HG03108 (cell line): ENCODE data around the gene PDCD1LG2.

Source experiments
- ATAC-seq: cut with Tn5 transposase; IDR thresholded peaks from one replicate; pipeline ENCODE4 v1.9.1; 2021; ENCODE audit warnings: moderate library complexity; ENCODE audit not compliant: unreplicated experiment

The PDCD1LG2 gene

DNA sequence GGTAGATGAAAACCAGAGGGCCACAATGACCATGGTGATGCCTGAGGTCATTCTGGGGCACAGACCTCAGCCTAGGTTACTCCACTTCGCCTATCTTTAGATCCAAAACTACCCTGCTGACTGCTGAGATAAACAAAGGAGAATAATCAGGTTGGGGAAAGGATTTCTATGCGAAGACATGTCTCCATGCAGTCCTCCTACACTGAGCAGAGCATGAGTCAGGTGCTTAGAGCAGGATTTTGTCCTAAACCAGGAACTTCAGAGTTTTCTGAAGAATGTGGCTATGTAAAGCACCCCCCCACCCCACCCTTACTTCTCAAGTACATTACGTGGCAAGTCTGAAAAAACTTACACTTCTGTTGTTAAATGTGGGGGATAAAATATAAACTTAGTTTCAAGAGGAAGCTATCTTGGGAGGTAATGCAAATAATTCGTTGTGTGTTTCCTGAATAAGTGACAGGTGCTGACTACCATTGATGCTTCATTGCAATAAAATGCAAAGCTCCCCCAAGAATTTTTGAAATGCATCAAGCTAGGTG is 19.4 kb downstream of the PDCD1LG2 start:
- ATAC-seq, result peak; percentile 54

DNA sequence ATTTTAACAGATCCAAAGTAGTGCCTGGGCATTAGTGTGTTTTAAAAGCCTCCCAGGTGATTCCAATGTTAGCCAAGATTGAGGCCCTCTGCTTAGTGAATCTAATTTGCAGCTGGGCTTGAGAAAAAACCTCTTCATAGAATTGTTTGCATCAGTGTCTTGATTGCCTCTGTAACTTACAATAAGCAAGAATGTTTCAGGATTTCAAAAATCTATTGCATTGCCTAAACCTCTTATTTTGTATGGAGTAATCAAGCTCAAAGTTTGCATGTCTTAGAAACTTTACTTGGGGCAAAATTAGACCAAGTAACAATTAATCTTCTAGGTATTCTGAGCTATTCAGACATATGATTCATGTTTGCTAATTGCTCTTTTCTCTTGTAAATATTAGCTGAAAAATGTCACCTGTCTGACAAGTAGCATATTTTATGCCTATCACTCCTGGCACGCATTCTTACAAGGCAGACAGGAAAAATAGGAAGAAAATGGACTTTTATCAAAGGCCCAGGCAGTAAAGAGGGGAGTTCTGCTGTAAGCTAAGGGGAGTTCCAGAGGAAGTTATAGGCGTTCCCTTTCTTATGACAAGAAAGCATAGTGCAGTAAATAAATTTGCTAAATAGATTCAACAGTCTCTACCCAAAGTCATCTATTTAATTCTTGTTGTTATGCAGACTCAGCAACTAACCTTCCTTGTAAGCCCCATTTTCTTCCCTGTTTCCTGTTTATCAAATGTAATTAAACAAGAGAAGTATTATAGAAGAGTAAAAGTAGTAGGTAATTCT is 21.0 kb downstream of the PDCD1LG2 start:
- ATAC-seq, result no peak

DNA sequence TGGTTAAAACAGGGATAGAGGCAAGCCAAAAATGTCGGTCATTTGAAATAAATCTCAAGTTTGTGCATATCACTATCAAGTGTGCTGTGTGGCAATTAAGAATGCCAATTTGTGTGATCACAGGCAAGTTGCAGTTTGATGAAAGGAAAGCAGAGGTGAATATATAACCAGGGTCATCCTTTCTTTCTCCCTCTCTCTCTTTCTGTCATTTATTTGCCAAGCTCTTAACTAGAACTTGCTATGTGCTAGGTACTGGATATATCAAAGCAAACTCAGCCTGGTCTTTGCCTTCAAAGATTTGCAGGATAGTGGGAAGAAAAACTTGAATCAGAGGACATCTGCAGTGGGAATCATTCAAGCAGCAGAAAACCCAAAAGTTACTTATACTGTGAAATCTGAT is 22.0 kb downstream of the PDCD1LG2 start:
- no peak for ATAC-seq

DNA sequence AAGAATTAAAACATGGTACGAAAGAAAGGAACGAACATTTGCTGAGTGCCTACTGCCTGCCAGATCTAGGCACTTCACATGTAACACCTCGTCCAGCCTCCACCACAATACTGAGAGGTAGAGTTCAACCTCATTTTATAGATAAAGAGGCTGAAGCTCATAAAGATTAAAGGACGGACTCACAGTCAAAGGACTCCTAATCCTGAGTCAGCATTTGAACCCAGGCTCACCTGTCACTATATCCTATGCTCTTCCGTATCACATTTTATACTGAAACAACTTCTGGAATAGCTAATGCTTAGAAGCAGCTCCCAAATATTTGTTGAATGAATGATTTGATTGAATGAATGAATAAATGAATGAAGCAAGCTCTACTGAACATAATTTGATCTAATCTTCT is 22.5 kb downstream of the PDCD1LG2 start:
- no peak for ATAC-seq

DNA sequence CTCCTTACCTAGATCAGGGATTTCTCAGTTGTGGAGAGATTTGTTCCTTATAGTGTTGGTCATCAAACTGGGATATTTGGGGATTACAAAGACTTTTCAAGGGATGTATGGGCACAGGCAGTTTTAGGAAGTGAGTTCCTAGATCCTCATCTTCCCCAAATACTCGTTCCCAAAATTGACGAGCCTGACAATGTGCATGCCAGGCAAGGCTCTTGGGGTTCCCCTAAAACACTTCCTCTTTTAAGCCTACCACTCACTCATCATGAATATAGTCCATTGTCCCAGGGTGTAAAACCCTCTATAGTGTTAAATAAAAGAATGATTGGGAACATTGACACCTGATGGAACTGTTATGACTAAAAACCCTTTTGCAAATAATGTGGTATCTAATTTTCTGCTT is 26.4 kb downstream of the PDCD1LG2 start:
- ATAC-seq, result no peak

DNA sequence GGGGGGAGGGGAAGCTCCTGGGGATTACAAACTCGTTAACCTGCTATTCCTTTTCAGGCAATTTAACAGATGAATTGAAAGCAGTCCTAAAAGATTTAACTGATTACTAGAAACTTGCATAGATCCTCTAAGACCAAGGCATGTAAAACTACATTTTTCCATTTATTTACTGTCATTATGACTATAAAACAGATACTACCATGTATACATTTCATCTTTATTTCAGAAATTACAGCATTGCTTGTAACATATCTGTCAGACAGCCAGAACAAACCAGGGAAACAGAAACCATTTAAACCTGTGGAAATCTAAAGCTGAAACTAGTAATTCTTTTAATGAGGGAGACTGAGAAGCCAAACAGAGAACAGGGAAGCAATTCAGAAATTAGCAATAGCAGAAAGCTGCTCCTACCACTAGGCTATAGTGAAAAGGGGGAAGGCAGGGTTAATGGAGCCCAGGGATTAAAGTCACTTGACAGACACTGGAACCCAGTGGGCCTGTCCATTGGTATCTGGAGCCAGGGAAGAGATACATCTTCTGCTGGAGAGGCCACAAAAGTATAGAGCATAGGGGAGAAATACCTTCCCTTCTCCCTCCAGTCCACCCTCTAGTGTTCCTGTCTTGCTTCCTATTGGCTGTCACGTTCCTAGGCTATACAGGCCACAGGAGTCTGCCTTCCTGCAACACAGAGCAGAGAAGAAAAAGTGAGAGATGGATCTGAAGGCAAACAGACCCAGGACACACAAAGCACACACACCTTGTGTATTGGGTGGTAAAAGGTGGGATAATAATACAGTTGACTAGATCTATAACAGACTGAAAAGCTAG is 33.8 kb downstream of the PDCD1LG2 start:
- ATAC-seq, result no peak

DNA sequence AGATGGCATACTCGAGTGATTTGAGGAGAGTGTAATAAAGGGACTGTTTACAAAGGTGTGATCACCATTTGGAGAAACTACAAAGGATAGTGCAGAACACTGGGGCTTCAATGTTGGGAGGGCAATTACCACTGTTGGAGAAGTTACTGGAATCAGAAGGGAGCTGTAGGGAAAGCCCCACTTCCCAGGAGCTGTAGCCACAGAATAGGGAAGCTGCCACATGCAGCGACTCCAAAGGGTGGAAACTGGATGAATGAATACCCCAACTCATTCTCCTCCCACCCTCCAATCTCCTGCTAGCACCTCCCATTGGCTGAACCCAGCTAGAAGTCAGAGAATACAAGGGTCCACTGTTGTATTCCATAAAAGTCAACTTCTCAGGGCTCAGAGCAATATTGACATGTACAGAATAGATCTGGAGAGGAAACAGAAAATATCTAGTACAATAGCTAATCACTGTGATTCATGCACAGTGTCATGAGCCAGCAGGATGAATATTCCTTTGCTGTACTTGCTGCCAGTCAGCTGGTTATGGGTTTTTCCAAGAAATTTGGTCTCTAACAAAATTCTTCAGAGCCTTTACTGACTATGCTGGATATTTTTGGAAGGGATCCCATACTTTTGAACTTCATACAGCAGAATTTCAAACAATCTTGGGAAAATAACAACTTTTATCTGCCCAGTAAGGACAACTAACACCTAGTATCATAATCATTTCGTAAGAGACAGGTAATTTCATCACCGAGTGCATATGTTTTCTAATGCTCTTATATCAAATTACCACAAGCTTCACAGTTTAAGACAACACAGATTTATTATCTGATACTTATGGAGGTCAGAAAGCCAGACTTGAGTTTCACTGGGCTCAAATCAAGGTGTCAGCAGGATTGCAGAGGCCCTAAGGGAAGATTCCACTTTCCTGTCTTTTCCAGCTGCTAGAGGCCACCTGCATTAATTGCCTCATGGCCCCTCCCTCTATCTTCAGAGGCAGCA is 39.6 kb downstream of the PDCD1LG2 start:
- ATAC-seq, result no peak

DNA sequence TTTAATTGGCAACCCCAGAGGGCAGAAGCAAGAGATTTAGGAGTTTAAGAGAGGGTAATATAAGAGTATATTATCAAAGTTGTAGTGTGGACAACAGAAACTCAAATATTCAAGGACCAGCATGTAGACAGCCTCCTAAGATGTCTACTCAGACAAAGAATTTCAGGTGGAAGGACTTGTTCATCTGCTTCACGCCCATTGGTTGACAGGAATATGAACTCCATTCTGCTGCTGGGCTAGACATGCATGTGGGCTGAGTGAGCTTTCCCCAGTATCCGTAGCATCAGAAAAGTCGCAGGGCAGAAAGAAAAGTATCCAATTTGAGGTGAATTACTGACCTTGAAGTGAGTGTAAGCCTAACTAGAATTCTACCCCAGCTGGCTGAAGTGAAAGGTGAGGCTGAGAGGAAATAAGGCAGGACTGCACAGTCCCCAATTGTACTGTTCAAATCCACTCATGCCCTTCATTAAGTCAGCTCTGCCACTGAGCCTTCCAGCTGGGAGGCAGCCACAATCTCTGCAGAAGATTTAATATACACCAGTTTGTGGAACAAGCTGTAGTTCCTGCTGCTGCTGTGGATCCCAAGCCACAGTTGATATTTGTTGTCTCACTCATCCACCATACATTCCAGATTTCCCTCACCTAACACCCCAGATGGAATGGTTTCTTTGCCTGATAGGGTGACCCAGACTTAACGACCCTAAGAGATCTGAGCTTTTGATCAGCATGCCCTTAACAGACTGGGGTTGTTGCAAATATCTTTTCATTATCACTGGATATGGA is 41.2 kb downstream of the PDCD1LG2 start:
- no peak for ATAC-seq

DNA sequence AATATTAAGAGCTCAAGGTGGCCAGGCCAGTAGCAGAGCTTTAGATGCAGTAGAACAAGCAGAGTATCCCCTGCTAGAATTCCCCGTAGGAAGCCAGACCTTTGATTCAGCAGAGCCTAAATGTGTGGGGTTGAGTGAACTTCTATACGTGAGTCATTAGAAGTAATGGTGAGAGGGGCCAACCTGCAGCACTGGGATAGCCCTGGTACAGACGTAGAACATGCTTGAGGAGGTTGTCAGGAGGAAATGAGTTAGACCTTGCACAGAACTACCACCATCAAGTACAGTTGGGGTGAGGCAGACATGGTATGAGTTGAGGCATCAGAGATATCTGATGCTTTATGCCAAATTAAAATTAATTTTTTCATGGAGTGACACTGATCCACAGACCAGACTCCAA is 42.0 kb downstream of the PDCD1LG2 start:
- no peak for ATAC-seq

DNA sequence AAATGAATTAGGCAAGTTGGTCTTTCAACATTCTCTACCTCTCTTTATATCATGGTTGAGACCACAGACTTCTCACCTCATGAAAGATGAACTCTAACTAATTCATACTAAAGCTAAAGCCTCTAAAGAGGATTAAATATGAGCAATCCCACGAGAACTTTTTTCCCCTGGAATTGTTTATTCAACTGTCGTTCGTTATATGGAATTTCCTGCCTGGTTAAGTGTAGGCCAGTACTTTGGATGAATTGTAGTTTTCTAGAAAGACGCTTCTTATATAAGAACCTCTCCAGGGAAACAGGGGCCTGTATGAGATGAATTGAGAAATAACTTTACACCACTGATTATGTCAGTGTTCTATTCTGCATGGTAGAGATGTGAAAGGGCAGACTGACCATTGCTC is 42.9 kb downstream of the PDCD1LG2 start:
- ATAC-seq, result no peak

DNA sequence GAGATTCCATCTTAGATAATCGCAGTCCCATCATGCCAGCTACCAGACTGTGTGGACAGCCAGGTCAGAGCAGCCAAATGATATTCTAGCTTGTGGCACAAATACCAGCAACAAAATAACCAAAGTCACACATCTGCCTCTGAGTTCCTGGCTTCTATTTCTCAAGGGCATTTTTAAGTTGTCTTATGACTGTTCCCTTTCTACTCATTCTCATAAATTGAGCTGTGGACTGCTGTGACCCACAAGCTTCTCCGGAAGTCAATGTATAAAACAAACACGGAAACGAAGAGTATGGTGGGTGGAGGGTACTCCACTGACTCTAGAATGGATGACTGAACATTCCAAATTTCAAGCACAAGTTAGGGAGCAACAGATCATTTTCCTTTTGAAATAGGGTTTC is 43.9 kb downstream of the PDCD1LG2 start:
- ATAC-seq, result peak; percentile 54

DNA sequence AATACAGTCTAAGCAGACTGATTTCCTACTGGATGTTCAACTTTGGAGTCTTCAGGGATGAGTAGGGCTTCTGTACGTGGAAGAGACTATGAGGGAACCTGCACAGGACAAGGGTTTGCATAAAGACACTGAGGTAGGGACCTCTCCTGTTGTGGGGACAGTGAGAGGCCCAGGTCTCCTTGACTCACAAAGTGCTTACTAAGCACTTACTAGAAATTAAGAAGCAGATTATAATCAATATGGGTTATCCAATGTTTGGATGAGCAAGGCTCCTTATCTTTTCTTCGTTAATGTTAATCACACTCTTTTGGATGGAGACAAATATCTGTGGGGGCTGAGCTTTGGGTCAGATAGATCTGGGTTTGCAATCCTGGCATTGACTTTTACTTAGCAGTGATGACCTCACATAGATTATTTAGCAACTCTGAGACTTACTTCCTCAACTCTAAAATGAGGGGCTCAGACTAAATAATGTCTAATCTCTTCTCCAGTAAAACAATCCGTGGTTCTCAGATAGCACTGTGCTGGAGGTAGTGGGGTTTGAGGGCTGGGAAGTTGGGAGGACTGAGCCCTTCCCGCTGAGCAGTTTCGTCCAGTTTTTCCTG is 45.9 kb downstream of the PDCD1LG2 start:
- ATAC-seq, result no peak

DNA sequence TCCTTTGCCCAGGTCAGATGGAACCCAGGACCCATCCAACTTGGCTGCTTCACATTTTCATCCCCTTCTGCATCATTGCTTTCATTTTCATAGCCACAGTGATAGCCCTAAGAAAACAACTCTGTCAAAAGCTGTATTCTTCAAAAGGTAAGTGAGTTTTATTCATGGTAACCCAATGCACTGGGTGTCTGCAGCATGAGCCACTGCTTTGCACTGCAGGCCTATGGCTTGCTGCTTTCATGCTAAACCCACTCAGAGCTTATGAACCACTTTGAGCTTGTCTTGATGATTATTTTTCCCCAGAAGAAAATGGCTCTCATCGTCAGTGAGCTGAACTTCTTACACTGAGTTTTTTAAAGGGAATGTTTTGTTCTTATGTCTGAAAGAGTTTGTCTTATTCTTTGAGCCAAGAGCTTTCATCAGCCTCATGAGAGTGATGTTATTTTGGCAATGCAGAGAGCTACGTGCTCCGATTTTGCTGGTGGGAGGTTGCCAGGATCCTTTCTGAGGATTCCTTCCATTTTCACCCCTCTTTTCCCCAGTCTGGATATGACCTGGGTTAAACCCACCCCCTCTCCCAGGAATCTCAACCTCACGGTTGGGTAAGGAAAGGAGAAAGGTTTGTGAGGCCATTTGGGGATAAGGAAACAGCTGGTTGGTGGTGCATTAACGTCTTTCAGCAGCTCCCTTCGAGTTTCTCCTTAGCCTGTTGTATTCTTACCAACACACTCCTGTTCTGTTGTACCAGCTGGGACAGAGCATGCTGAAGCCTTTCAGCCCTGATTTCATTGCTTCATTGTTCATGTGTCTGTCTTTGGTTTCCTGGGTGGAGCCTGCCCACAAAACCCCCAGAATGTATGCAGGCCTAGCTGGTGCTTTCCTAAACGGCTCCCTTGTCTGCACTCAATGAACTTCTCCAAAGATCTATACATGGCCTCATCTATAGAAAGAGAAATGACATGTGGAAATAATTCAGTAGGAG is 47.6 kb downstream of the PDCD1LG2 start:
- ATAC-seq, result peak; percentile 57

DNA sequence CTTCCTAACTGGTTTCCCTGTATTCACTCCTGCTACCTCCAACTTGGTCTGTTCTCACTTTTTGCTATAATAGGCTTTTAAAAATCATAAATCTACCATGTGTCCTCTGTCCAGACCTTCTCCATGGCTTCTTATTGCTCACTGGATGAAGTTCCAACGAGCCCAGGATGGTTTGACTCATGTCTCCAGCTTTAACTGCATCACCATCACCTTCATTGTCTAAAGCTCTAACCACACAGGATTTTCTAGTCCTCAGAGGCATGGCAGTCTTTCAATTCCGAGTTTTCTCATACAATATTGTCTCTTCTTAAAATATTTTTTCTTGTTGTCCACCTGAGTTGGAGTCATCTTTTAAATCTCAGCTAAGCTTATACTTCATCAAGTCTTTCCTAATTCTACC is 49.3 kb downstream of the PDCD1LG2 start:
- no peak for ATAC-seq

DNA sequence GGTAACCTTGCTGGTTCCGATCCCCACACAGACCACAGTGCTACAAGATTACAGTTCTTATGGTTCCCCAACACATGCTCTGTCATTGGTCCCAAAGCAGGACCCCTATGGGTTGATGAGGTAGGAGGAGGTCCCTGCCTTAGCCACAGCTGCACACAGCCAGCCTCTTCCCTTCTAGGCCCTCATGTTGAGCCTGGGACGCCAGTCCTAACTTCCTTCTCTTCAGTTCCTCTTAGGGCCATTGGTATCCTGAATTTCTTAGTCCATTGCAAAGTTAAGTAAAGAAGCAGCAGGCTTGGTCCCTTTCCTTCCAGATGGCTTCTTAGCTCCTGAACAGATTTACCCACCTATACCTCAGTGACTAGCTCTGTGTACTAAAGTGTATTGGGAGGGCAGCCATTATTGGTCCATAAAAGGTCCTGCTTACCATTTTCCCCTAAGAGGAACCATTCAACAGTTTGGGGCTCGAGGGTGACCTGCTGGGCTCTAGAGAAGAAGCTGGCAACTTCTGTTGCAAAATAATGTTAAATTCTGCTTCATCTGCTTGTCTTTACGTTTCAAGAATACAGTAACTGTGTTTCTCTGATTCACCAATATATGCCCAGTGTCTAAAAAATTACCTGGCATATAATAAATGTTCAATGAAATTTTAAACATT is 50.2 kb downstream of the PDCD1LG2 start:
- ATAC-seq, result no peak

DNA sequence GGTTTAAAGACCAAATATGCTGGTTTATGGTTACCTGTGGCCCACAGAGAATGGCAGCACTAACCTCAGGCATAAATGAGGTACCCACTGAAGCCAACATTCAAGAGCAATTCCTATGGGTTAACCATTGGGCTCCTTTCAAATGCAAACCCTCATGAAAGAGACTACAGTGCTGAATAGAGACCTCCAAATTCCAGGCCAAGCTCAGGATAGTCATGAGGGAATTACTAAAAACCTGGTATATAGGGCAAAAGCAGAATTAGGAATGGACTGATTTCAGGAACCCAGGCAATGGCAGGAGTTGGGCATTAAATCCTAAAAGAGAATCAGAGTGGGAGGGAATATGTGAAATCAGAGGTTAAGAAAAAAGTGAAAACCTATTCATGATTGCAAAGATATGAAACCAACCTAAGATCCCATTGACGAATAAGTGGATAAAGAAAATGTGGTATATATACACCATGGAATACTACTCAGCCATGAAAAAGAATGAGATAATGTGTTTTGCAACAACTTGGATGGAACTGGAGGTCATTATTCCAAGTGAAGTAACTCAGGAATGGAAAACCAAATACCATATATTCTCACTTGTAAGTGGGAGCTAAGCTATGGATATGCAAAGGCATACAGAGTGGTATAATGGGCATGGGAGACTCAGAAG is 51.6 kb downstream of the PDCD1LG2 start:
- no peak for ATAC-seq

DNA sequence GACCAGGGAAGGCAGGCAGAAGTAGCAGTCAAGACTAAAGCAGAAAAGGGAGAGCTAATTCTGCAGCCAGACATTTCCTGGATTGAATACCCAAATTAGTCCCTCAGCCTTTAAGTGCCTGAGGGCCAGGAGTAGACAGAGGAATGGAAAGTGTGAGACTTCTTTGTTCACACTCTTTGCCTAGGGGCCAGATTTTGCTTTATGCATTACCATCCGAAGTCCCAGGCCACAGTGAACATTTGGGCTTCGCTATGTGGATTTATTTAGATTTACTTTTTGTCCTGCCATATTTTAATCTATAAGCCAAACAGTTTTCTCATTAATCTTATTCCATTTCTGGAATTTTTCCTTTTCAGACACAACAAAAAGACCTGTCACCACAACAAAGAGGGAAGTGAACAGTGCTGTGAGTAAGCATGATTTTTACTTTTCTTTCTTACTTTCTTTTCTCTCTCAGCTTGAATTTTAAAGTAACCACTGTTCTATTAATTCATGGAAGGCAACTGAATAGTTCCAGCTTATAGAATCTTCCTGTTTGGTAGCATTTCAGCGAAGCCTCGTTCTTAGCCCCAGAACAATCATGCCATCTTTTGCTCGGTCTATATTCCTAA is 52.6 kb downstream of the PDCD1LG2 start:
- ATAC-seq, result no peak
